ENCODE data around the gene SERPINB6. TPM values are rescaled to one million over a fixed set of nuclear protein-coding genes. Genes with fewer than 3 reads are reported as not detected.

Gene SERPINB6
- total RNA-seq, 1 experiment from 2014 or later = 39.0 TPM

DNA sequence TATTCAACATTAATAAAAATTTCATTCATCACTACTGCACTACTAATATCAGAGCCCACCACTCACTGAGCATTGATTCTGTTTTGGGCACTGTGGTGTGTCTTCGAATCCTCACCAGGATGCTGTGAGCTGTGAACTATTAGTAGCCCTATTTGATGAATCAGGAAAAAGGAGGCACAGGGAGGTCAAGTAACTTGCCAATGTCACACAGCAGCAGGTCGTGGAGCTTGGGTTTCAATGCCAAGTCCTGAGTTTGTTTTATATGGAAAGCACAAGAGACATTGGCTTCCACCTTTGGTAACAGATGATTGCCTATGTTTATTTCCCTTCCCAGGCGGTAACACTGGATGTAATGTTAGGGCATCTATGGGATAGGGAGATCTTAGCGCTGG is 43.3 kb upstream of the SERPINB6 start:
- H3K9me3 ChIP-seq (ENCODE audit: control insufficient read depth, low read depth, low read length) = peaks cover 26% of the 10 kb centered on the region
- Mint-ChIP-seq H3K27me3 (ENCODE audit: low read depth) (no peaks in the 10 kb centered on the region), H3K4me1 (peaks cover 13% of the 10 kb centered on the region in 2 experiments), H3K9me3 (peaks cover 32 to 33% of the 10 kb centered on the region in 2 experiments), H3K36me3 (ENCODE audit: insufficient read depth in 1 of 3, low read depth in 3 of 3) (peaks cover 74 to 96% (median 89%) of the 10 kb centered on the region in 3 experiments), H3K4me3 (no peak overlapping the region), H3K27ac (peak overlapping the region in 1 of 3 experiments; percentile 29; a peak in 1 of 7 replicates)
- no peaks in the 10 kb centered on the region for H3K79me1 ChIP-seq (ENCODE audit: insufficient read depth, low read depth, low read length, poor library complexity, severe bottlenecking)
- no peak overlapping the region for H3K56ac ChIP-seq (ENCODE audit: insufficient read length, low read depth, low read length)
- no peak overlapping the region for H4K5ac ChIP-seq (ENCODE audit: insufficient read length, low read depth, low read length)
- H4K20me1 ChIP-seq (ENCODE audit: control insufficient read depth, insufficient read depth, insufficient read length) = no peaks in the 10 kb centered on the region
- H3K27ac ChIP-seq (ENCODE audit: insufficient read length, low read depth, low read length) = no peak overlapping the region
- H3K4me1 ChIP-seq (ENCODE audit: insufficient read depth, low read length) = no peaks in the 10 kb centered on the region; the same call in 1 of the 2 replicates
- no peak overlapping the region for H3K4me2 ChIP-seq (ENCODE audit: insufficient read depth, insufficient read length, low read length)
- H4K91ac ChIP-seq (ENCODE audit: insufficient read length, low read depth, low read length) = no peak overlapping the region
- no peak overlapping the region for H3T11ph ChIP-seq (ENCODE audit: low read length)
- no peak overlapping the region for H2BK20ac ChIP-seq (ENCODE audit: low read depth, low read length, poor library complexity, severe bottlenecking)
- DNase-seq = no peak
- H2BK5ac ChIP-seq (ENCODE audit: insufficient read length, low read length) = no peak overlapping the region
- H2AK5ac ChIP-seq (ENCODE audit: insufficient read length, low read length) = no peak overlapping the region
- H2BK12ac ChIP-seq (ENCODE audit: insufficient read length, low read depth, low read length) = no peak overlapping the region
- WGBS (ENCODE audit: extremely low coverage, insufficient read length, low lambda C conversion rate) = no CpG with 5 or more reads among the region's 4 CpGs
- H3K9ac ChIP-seq (ENCODE audit: extremely low read depth, insufficient read length, low read length) = no peak overlapping the region
- H3K14ac ChIP-seq (ENCODE audit: insufficient read depth, low read length) = no peak overlapping the region
- TF ChIP-seq, protein P1, sequence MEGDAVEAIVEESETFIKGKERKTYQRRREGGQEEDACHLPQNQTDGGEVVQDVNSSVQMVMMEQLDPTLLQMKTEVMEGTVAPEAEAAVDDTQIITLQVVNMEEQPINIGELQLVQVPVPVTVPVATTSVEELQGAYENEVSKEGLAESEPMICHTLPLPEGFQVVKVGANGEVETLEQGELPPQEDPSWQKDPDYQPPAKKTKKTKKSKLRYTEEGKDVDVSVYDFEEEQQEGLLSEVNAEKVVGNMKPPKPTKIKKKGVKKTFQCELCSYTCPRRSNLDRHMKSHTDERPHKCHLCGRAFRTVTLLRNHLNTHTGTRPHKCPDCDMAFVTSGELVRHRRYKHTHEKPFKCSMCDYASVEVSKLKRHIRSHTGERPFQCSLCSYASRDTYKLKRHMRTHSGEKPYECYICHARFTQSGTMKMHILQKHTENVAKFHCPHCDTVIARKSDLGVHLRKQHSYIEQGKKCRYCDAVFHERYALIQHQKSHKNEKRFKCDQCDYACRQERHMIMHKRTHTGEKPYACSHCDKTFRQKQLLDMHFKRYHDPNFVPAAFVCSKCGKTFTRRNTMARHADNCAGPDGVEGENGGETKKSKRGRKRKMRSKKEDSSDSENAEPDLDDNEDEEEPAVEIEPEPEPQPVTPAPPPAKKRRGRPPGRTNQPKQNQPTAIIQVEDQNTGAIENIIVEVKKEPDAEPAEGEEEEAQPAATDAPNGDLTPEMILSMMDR (conservative IDR thresholded peaks at IDR 0.05) = no peak
- no peak overlapping the region for H2AFZ ChIP-seq (ENCODE audit: low read length)
- H3K4ac ChIP-seq (ENCODE audit: low read depth, low read length) = no peak overlapping the region
- no peak overlapping the region for H3K23ac ChIP-seq (ENCODE audit: insufficient read length, low read depth, low read length)
- H2BK15ac ChIP-seq (ENCODE audit: low read depth, low read length) = no peak overlapping the region
- no peaks in the 10 kb centered on the region for H3K23me2 ChIP-seq (ENCODE audit: insufficient read length, low read depth, low read length, poor library complexity, severe bottlenecking)
- H3K79me2 ChIP-seq (ENCODE audit: insufficient read depth, low read length) = no peaks in the 10 kb centered on the region
- no peaks in the 10 kb centered on the region for H3K27me3 ChIP-seq (ENCODE audit: insufficient read depth, low read length)
- no peak overlapping the region for H2BK120ac ChIP-seq (ENCODE audit: low read depth, low read length, poor library complexity, severe bottlenecking)
- no peak overlapping the region for H3K18ac ChIP-seq (ENCODE audit: insufficient read length, low read depth, low read length)
- H4K8ac ChIP-seq (replicated peaks; ENCODE audit: insufficient read length, low read depth, low read length) = no peak overlapping the region

All from H9 (cell line).